ENCODE data around the gene KRTAP10-8.
A peak's percentile ranks its signal among the peaks of the same experiment; 100 is the strongest.
"Not testable (repeated sequence)": the region's sequence is repeated elsewhere in the genome, so short reads cannot be mapped to it uniquely, and the experiment has no call there.

KRTAP10-8 gene

GRCh38 chr21:44612029-44612486 is at the start of gene KRTAP10-8:
KRTAP10-8 (plus strand) TSS chr21:44612079; CDS start chr21:44612101, 22 bp downstream.
- TF ChIP-seq POLR2A (IDR thresholded peaks at IDR 0.05; ENCODE audit: low read depth, low read length): no peak
- DNase-seq (ENCODE audit: insufficient read length, low spot score) (no peak), FAIRE-seq (no peak)

GRCh38 chr21:44564099-44564498 is 47.8 kb upstream of the KRTAP10-8 start:
- DNase-seq (ENCODE audit: insufficient read length, low spot score) (no peak), FAIRE-seq (no peak)
- TF ChIP-seq POLR2A (IDR thresholded peaks at IDR 0.05; ENCODE audit: low read depth, low read length): no peak

GRCh38 chr21:44564886-44565598 is 46.8 kb upstream of the KRTAP10-8 start:
- no peak for FAIRE-seq
- TF ChIP-seq POLR2A (IDR thresholded peaks at IDR 0.05; ENCODE audit: low read depth, low read length): no peak

GRCh38 chr21:44566403-44566802 is 45.5 kb upstream of the KRTAP10-8 start:
- no peak for FAIRE-seq
- TF ChIP-seq POLR2A (IDR thresholded peaks at IDR 0.05; ENCODE audit: low read depth, low read length): no peak

More at GRCh38 chr21:44564886-44565598, 46.8 kb upstream of the KRTAP10-8 start:
- DNase-seq (ENCODE audit: insufficient read length, low spot score): no peak

GRCh38 chr21:44567481-44568171 is 44.3 kb upstream of the KRTAP10-8 start:
- no peak for FAIRE-seq
- no peak for TF ChIP-seq POLR2A (IDR thresholded peaks at IDR 0.05; ENCODE audit: low read depth, low read length)
- no peak for DNase-seq (ENCODE audit: insufficient read length, low spot score)

More at GRCh38 chr21:44566403-44566802, 45.5 kb upstream of the KRTAP10-8 start:
- no peak for DNase-seq (ENCODE audit: insufficient read length, low spot score)

- no peak for TF ChIP-seq POLR2A (IDR thresholded peaks at IDR 0.05; ENCODE audit: low read depth, low read length)
- no peak for DNase-seq (ENCODE audit: insufficient read length, low spot score)
- FAIRE-seq: no peak
Measured at GRCh38 chr21:44568261-44568660, 43.6 kb upstream of the KRTAP10-8 start.

- no peak for DNase-seq (ENCODE audit: insufficient read length, low spot score)
- TF ChIP-seq POLR2A (IDR thresholded peaks at IDR 0.05; ENCODE audit: low read depth, low read length): no peak
- FAIRE-seq: no peak
Measured at GRCh38 chr21:44568667-44569556, 43.0 kb upstream of the KRTAP10-8 start.

- TF ChIP-seq POLR2A (IDR thresholded peaks at IDR 0.05; ENCODE audit: low read depth, low read length): no peak
- FAIRE-seq (no peak), DNase-seq (ENCODE audit: insufficient read length, low spot score) (no peak)
Measured at GRCh38 chr21:44569861-44570517, 41.9 kb upstream of the KRTAP10-8 start.

- TF ChIP-seq POLR2A (IDR thresholded peaks at IDR 0.05; ENCODE audit: low read depth, low read length): no peak
- DNase-seq (ENCODE audit: insufficient read length, low spot score) (no peak), FAIRE-seq (no peak)
Measured at GRCh38 chr21:44571296-44571695, 40.6 kb upstream of the KRTAP10-8 start.

GRCh38 chr21:44571844-44572782 is 39.8 kb upstream of the KRTAP10-8 start:
- no peak for TF ChIP-seq POLR2A (IDR thresholded peaks at IDR 0.05; ENCODE audit: low read depth, low read length)
- FAIRE-seq: no peak
- DNase-seq (ENCODE audit: insufficient read length, low spot score): no peak

- no peak for TF ChIP-seq POLR2A (IDR thresholded peaks at IDR 0.05; ENCODE audit: low read depth, low read length)
- FAIRE-seq: no peak
Measured at GRCh38 chr21:44572959-44573583, 38.8 kb upstream of the KRTAP10-8 start.

GRCh38 chr21:44573630-44574456 is 38.0 kb upstream of the KRTAP10-8 start, which contains the start of gene KRTAP10-4:
KRTAP10-4 (plus strand) TSS chr21:44573729; CDS start chr21:44573759, 30 bp downstream.
- FAIRE-seq: not testable (repeated sequence)

More at GRCh38 chr21:44572959-44573583, 38.8 kb upstream of the KRTAP10-8 start:
- DNase-seq (ENCODE audit: insufficient read length, low spot score): peak; percentile 31

More at GRCh38 chr21:44573630-44574456, 38.0 kb upstream of the KRTAP10-8 start, which contains the start of gene KRTAP10-4:
- DNase-seq (ENCODE audit: insufficient read length, low spot score): not testable (repeated sequence)

Data from H54 (cell line).